Skin of body (tissue), 1 donor: ENCODE data around the gene ZNF780A. TPM values are rescaled to one million over a fixed set of nuclear protein-coding genes. Genes with fewer than 3 reads are reported as not detected.

ENCODE experiments used
- total RNA-seq: library from RNA; depleted of rRNA; stranded (reverse); fragments of >200 nt; gene quantifications from one replicate; pipeline ENCODE4 v1.2.3, GENCODE V29; 2014

The ZNF780A gene
- total RNA-seq, 1 donor from 2014 or later = 12.7 TPM

Other genes with a start within 250 kb of the ZNF780A start
- 181 TPM for gene FBL, start 244.6 kb downstream of the ZNF780A start, total RNA-seq
- gene FCGBP, start 156.3 kb downstream of the ZNF780A start, total RNA-seq = 17.7 TPM
- 44.1 TPM for gene PSMC4, start 119.8 kb downstream of the ZNF780A start, total RNA-seq
- gene ZNF546, start 93.9 kb downstream of the ZNF780A start, total RNA-seq = 3.6 TPM
- 20.9 TPM for gene ZNF780B, start 34.7 kb downstream of the ZNF780A start, total RNA-seq
- 4.5 TPM for gene MAP3K10, start 100.5 kb upstream of the ZNF780A start, total RNA-seq
- not detected for gene TTC9B, start 127.4 kb upstream of the ZNF780A start, total RNA-seq
- 0.39 TPM for gene CCNP, start 135.7 kb upstream of the ZNF780A start, total RNA-seq
- 94.4 TPM for gene AKT2, start 194.4 kb upstream of the ZNF780A start, total RNA-seq